ENCODE measurements around the gene HS3ST2.

DNA sequence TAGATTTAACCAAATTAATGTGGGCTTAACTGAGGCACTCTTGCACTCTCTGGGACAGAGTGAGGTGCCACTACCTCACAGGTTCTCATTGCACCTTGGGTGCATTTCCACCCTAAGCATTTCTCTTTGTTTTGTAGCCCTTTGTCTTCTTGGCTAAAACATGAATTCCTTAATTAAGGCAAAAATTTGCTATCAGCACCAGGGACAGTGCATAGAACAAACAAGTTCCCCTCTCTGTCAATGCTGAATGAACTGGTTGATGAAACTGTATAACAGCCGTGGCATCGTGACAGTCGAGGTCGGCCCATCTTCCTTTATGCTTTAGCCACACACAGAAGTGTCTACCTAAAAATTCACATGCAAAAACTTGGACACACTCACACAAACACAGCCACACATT, 74.8 kb downstream of the HS3ST2 start:
- TF ChIP-seq FOXP2 (optimal IDR thresholded peaks at IDR 0.05; ENCODE audit: borderline replicate concordance, extremely low read depth, extremely low read length, insufficient read depth) (no peak), TAF1 (IDR thresholded peaks at IDR 0.05; ENCODE audit: borderline replicate concordance, insufficient read depth, low read length) (no peak), POLR2AphosphoS5 (IDR thresholded peaks at IDR 0.05; ENCODE audit: low read depth, low read length) (no peak), SIN3A (IDR thresholded peaks at IDR 0.05; ENCODE audit: borderline replicate concordance, insufficient read depth, low read length) (no peak)
- TF ChIP-seq, protein P1, sequence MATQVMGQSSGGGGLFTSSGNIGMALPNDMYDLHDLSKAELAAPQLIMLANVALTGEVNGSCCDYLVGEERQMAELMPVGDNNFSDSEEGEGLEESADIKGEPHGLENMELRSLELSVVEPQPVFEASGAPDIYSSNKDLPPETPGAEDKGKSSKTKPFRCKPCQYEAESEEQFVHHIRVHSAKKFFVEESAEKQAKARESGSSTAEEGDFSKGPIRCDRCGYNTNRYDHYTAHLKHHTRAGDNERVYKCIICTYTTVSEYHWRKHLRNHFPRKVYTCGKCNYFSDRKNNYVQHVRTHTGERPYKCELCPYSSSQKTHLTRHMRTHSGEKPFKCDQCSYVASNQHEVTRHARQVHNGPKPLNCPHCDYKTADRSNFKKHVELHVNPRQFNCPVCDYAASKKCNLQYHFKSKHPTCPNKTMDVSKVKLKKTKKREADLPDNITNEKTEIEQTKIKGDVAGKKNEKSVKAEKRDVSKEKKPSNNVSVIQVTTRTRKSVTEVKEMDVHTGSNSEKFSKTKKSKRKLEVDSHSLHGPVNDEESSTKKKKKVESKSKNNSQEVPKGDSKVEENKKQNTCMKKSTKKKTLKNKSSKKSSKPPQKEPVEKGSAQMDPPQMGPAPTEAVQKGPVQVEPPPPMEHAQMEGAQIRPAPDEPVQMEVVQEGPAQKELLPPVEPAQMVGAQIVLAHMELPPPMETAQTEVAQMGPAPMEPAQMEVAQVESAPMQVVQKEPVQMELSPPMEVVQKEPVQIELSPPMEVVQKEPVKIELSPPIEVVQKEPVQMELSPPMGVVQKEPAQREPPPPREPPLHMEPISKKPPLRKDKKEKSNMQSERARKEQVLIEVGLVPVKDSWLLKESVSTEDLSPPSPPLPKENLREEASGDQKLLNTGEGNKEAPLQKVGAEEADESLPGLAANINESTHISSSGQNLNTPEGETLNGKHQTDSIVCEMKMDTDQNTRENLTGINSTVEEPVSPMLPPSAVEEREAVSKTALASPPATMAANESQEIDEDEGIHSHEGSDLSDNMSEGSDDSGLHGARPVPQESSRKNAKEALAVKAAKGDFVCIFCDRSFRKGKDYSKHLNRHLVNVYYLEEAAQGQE (IDR thresholded peaks at IDR 0.05; ENCODE audit: insufficient read depth in 1 of 2, low read depth in 2 of 2, low read length in 2 of 2): peak; percentile 80 to 92
